Measurements from ENCODE around the gene GRPR.
"Not testable (repeated sequence)": the region's sequence is repeated elsewhere in the genome, so short reads cannot be mapped to it uniquely, and the experiment has no call there.

Gene GRPR

DNA sequence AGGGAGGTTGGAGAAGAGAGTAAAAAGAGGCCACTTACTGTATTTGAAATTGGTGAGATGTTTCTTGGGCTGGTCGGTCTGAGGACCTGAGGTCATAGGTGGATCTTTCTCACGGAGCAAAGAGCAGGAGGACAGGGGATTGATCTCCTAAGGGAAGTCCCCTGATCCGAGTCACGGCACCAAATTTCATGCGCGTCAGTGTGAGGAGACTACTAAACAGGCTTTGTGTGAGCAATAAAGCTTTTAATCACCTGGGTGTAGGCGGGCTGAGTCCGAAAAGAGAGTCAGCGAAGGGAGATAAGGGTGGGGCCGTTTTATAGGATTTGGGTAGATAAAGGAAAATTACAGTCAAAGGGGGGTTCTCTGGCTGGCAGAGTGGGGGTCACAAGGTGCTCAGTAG lies 60.5 kb downstream of the GRPR start:
- DNase-seq (ENCODE audit: low read depth): not testable (repeated sequence)

DNA sequence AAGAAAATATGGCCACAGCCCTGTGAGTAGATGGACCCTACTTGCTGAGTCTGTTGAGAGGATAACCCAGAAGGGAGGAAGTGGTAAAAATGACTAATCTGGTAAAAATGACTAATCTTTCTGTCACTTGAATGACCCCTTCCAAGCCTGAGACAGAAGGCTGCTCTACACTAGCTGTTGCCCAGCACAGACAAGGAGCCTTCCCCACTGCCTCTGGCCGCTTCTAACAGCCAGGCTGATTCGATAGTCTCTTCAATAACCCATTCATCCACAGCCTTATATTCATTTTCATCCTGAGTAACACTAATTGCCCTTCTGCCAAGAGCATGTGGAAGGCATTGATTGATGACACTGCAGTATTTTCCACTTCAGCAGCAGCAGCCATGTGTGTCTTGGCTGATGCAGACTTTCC lies 62.4 kb downstream of the GRPR start:
- DNase-seq (ENCODE audit: low read depth): no peak

DNA sequence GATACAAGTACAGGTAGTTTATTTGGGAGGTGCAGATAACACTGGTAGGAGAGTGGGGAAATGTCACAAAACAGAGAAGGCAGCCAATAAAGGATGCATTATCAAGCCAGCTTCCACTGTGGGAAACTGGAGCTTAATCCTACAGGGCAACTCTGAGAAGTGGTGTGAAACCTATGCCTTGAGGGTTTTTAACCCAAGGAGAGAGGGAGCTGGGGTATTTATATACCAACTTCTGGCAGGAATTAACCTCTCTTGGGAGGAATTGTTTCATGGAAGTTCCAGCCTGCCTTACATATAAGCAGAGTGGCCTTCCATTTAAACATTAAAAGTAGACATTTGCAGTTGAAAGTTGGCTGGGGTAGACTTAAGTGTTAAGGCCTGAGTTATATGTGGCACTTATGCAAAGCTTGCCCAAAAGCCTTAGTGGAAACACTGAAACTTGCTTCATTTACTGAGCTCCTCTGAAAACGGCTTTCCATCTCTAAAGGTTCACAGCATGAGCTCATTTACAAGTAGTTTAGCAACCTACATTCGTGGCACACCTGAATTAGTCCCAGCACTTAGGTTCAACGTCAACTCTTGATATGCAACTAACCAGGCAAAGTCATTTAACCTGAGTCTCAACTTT lies 63.1 kb downstream of the GRPR start:
- DNase-seq (ENCODE audit: low read depth): no peak

DNA sequence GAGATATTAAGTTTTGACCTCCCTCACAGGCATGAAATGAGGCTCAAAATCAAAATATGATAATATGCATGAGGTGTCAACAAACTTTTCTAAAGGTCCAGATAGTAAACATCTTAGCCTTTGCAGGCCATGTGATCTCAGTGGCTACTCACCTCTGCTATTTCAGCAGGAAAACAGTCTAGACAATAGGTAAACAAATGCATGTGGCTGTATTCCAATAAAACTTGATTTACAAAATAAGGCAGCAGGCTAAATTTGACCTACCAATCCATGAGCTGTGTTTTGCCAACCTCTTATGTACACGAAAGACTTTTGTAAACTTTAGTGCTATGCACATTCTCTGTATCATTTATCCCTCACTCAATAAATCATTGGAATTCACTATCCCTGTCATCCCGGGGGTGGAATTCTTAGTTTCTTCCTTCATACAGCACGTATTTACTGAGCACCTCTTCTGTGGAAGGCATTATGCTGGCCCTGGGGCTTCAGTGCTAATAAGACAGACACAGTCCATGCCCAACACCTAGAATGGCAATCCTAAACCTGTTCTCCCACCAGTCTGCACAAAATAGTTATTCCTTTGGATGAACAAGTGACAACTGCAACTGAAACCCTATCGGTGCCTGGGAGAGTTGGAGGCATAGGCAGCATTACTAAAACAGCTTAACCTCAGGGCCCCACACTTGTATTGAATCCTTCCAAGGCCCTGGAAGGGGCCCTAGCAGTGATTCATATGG lies 63.8 kb downstream of the GRPR start:
- no peak for DNase-seq (ENCODE audit: low read depth)

DNA sequence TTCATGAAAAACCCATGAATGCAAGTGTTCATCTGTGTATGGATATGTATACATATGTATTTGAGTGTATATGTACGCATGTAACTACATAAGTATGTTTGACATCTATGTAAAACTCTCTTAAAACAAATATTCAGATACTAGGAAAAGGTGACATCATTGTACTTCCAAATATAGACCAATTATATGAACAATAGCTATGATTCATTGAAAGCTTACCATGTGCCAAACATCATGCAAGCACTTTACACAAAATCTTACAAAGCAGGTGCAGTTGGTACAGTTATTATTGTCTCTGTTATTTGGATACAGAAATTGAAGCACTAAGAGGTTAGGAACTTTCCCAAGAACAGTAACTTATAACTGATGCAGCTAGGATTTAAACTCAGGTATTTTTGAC lies 65.3 kb downstream of the GRPR start:
- no peak for DNase-seq (ENCODE audit: low read depth)

DNA sequence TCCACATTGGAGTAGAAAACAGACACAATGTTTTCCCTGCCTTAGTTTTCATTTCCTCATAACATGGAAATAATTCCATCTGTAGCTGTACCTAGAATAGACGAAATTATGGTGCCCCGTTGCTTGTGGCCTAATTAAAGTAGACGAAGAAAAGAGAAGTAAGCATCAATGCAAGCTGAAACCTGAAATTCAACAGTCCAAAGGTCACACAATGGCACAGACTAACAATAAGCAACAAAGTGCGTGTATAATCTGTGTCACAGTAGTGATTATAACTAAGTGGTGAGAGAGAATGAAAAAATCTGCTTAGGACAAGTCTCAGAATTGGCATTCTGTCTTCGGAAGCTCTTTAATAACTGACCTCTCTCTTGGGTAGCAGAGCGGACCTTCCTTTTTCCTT lies 68.2 kb downstream of the GRPR start:
- no peak for DNase-seq (ENCODE audit: low read depth)

DNA sequence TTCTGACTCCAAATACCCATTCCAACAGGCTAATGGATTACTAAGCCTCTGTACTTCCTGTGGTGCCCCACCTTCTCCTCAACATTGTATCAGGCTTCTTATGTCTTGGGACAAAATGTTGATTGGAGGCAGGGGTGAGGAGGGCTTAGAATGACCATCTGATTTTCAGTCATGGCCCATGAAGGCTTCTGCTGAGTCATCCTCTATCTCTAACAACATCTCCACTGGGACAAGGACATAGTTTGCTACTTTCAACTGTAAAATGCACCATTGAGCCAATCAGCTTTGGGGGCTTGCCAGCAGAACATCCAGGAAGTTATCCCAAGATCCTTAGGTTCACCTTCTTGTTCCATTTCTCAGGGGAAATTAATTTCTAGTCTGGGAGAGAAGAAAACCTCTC lies 73.5 kb downstream of the GRPR start:
- DNase-seq (ENCODE audit: low read depth): no peak

DNA sequence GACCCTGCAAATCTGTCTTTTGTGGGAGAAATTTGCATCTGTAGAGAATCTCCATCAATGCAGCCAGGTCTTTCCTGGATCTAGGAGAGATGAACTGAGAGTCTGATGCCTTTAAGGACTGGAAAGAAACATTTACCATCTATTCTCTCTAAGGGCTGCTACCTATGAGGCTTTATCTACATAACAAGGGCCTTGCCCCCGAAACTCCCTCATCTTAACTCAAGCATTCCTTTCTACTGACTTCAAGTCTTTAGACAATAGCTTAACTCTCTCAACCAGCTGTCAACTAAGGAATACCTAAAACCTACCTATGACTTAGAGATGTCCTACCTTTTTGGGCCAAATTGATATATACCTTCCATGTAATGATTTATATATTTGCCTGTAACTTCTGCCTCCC lies 76.0 kb downstream of the GRPR start:
- DNase-seq (ENCODE audit: low read depth): no peak

DNA sequence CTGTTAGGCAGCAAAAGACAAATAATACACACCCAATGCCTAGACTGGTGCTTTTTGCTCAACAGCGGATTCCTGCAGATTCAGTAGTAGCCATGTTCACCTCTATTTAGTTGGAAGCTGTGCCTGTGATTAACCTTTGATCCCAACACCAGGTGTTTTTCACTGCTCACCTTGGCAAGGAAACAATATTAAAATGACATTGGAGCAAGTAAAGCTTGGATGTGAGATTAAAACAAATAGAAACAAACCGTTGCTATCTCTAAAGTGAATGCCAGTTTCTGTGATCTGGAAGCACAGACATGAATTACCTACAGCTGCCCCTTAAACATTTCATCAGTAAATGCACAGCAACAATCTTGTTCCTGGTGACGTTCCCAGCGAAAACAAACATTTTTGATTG lies 79.6 kb downstream of the GRPR start:
- DNase-seq (ENCODE audit: low read depth): no peak

Data from activated T-cell treated with anti-CD3 and anti-CD28 coated beads for 1 hour (primary cell).